CD4-positive, alpha-beta T cell treated with Interleukin-12 subunit alpha and Interleukin-12 subunit beta, for 1 hour (primary cell): ENCODE results near the gene NLGN4Y.

ENCODE experiments used
- DNase-seq: peaks from one replicate; pipeline ENCODE4 v3.0.0-alpha.2; 2020

NLGN4Y gene

DNA sequence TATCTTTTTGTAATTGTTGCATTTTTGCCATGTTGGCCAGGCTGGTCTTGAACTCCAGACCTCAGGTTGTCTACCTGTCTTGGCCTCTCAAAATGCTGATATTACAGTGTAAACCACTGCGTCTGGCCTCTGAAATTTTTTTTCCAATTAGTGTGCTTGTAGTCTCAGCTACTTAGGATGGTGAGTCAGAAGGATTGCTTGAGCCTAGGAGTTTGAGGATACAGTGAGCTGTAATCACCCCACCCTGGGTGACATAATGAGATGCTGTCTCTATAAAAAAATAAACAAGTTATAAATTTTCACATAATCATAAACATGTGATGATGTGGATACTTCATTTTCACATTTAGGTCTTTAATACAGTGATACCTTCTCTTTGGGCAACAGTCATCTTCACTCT is 154.9 kb downstream of the NLGN4Y start:
- no peak for DNase-seq

DNA sequence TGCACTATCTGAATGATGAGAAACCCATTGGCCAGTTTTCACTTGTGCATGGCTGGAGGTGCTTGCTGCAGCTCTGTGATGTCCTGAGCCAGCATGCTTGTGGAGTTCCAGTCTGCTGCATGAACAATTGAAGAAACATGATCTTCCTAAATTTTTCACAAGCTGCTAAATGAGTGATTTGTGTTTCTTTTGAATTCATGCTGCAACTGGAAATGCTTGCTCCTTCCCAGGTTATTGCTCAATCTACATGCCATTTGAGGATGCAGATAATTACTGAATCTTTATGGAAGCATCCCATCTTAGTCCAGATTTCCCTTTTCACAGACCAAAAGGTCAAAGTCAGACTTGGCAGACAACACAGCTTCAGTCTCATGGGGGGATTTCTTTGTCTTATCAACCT is 170.2 kb downstream of the NLGN4Y start:
- no peak for DNase-seq

DNA sequence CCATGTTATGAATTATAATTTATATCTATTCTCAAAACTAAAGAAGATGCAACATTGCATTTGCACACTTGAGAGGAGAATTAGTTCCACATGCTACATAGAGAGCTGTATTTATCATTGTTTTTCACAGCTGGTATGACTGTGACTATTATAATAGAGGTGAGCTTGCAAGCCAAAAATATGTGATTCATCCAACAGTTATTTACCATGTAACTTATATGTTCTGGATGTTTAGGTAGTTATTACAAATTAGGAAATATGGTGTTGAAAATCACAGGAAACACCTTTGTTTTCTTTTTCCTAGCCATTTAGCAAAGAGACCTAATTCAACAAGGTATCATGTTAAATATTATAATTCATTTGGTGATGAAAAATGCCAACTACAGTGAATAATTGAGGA is 183.8 kb downstream of the NLGN4Y start:
- no peak for DNase-seq

DNA sequence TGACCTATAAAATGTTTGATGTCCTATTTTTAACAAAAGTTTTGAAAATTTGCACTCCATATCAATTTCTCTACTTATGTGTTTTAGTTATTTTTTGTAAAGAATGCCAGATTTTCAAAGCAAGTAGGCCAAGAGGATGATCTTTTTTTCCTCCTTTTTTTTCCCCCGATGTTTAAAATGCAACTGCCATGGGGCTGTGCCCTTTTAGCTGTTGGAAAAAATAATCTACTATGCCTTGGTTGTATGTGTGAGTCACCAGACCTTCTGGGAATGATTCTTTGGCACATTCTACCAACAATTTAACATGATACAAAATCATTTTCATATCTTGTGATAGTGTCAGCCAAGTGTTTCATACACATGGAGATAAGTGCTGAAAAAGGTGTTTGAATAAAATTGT is 217.3 kb downstream of the NLGN4Y start:
- DNase-seq = no peak

DNA sequence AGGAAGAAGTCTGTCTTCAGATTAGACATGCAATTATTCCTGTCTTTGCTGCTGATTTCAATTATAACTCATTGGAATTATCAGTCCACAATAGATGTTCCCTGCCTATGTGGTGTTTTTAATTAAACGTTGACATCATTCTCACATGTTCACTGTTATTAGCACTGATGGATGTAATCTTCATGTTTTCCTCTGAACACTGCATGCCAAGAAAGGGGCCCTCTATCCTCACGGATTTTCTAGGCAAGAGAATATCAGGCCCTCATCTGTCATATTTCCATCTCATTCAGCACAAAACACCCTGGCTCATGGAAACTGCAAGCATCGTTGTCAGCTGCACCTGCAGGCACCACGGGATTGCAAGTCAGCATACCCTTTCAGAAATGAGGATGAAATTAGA is 224.0 kb downstream of the NLGN4Y start:
- DNase-seq = no peak

DNA sequence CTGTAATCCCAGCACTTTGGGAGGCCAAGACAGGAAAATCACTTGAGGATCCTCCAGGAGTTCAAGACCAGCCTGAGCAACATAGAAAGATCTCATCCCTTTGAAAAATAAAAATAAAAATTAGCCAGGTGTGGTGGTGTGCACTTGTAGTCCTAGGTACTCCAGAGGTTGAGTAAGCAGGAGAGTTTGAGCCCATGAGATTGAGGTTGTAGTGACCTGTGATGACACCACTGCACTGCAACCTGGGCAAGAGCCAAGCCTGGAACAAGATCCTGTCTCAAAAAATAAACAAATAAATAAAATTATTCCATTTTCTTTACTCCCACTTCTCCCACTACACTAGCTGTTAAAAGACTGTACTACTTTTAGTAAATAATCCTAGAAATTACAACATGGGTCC is 231.2 kb downstream of the NLGN4Y start:
- no peak for DNase-seq

DNA sequence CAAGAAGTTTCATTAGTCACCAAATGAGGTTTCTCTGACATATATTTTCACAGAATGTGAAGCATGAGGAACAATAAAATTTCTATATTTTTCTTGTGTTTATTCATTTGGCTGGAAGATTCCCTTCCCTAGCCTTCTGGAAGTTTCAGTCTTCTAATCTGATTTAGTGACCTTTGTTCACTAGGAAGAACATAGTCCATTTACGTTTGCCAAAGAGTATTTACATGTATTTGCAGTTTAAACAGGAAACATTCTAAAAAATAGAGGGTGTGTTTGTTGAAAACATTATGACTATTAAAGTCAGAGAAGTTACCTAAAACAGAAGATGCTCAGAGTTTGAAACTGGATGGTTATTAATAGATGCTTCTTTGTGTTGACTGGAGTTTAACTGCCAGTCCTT is 238.6 kb downstream of the NLGN4Y start:
- DNase-seq = no peak

DNA sequence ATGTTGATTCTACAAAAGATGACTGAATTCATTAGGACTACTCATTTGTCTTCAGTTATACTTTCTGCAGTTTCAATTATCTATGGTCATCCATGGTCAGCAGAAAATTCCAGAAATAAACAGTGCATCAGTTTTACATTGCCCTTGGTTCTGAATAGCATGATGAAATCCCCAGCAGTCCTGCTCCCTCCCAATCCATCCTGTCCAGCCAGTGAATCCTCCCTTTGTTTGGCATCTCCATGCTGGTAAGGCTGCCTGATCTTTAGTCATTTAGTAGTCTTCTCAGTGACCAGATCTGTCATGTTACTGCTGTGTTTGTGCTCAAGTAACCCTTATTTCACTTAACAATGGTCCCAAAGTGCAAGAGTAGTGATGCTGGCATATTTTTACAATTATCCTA is 239.3 kb downstream of the NLGN4Y start:
- DNase-seq = no peak

DNA sequence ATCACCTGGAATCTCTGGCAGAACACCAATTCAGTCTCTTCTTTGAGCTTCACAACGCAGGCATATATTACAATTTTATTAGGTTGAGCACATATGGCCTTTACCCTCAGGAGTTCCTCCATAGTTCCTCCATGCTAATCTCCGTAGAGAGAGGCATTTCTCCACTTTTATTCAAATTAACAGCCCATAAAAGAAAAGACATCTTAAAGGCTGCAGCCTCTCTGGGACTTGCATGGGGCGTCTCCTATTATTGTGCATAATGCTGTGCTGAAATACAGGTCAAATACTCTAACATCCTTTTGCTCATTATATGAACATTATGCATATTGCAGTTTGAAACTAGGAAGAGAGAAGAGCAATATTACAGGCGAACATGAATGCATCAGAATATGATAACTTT is 253.9 kb downstream of the NLGN4Y start:
- no peak for DNase-seq

DNA sequence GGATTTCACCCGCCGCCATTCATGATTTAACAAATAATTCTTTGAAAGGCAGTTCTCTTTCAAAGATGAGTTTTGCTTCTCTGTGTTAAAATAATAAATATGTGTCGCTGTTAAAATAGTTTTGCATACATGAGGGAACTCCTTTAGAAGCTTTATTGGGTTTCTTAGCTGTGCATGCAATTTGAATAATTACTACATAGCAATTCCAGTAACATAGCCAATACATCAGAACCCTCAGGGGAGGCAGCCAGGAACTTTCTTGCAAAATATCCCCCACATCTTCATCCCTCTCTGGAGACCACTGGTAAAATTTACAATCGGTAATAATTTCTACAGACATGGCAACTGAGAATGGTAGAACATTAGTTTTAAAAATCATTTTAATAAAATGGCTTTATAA is 268.8 kb downstream of the NLGN4Y start:
- DNase-seq = no peak

DNA sequence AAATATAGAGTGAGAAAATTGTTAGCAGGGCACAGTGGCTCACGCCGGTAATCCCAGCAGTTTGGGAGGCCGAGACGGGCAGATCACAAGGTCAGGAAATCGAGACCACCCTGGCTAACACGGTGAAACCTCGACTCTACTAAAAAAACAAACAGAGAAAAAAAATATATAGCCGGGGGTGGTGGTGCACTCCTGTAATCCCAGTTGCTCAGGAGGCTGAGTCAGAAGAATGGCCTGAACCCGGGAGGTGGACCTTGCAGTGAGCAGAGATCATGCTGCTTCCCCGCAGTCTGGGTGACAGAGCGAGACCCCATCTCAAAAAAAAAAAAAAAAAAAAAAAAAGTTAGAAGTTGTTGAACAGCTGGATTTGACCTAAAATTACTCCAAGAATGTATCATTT is 269.3 kb downstream of the NLGN4Y start:
- no peak for DNase-seq

DNA sequence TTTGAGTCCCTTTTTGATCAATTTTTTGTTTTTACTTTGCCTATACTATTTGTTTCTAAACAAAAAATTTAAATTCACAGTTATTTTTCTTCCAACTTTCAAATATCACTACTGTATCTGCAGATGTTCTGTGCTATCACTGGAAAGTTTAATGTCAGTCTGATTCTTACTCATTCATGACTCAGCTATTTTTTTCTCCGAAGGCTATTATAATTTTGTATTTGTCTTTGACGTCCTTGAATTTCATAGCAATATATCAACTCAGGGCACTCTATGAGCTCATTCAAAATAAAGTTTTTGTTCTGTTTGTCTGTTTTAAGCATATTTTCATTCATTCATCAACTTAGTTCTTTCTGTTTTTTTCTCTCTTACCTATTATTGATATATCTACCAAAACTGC is 273.7 kb downstream of the NLGN4Y start:
- DNase-seq = no peak

DNA sequence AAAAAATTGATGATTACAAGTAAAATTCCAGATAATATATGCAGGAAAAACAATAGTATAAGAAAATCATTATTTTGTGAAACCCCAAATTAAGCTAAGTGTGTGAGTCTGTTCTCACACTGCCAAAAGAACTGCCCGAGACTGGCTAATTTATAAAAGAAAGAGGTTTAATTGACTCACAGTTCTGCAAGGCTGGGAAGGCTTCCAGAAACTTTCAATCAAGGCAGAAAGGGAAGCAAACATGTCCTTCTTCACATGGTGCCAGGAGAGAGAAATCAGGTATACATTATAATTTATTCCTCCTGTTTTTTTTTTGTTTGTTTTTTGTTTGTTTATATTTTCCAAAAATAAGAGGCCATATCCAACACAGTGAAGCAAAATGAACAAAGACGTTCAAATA is 276.8 kb downstream of the NLGN4Y start:
- no peak for DNase-seq

DNA sequence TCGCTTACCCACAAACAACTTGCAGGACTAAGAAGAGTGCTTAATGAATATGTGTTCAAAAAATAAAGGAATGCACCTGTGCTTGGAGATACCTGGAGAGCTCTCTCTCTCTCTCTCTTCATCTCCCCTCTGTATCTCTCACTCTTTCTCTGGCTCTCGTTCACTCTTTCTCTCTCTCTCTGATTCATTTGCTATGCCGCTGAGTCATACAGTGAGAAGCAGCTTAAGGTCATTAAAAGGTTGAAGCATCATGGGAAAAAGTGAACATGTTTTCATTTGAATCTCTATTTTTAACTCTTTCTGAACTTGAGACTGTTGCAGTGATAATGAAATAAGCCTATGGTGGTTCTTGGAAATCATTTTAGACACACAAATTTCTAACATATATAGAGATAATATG is 277.8 kb downstream of the NLGN4Y start:
- no peak for DNase-seq

DNA sequence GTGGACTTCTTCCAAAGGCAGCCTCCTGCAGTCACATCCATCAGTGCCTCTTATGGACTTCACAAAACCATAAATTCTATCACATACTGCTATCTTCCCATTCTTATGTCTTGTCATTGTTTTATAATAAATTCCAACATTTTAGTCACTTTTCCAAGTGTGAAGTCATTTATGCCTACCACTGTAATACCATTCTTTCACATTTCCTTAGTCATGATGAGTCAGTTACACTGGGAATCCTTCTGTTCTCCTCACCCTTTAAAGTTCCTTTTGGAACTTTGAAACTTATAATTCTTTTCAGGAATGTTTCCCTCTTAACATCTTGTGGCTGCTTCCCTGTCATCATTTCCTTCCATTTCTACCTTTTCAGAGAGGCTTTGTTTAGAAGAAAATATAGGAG is 279.7 kb downstream of the NLGN4Y start:
- DNase-seq = no peak

DNA sequence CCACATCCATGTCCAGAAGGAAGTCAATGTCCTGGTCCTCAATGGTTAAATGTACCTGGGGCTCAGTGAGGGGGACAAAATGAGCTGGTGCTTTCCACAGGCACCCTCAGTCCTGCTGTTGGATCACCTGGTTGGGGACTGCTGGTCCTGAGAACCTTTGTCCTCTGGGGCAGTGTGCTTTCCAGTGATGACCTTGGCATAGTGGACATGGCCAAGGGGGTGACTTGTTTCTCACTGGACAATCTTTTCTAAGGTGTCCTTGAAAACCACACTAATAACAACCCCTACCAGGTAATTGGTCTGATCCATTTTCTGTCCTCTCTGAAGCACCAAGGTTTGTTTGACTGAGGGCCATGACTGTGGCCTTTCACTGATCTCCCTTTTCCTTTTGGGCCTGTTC is 294.1 kb downstream of the NLGN4Y start:
- DNase-seq = no peak

DNA sequence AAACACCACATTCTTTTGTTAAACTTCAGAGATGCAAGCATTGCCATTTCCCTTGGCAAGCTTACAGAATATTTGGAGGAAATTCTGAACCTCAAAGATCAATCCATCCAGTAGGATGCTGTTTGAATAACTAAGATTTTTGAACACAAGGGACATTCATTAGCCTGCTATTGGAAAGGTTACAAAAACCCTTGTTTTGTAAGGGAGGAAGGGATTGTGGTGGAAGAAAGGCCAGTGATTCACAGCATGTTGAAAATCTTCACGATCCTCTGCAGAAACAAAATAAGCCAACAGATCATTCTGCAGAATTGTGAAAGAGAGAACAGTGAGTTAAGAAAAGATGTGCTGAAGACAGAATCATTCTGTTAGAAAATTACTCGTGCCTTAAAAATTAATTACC is 297.9 kb downstream of the NLGN4Y start:
- DNase-seq = no peak

DNA sequence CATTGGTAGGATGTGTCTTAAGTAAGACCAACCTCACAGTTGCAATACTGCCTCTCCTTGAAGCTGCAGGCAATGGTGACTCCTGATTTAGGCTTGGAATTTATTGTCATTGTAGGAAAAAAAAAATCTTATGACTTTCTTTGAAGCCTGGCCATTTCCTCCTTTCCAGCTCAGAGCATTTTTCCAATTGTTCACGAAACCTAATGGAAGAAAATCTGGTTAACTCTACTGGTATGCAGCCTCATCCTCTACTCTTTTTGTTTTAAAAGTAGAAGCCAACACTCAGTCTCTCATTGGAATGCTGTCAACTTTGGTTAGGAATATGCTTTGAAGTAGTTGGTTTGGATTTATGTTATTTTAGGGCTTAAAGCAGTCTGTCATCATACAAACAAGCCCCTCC is 298.6 kb downstream of the NLGN4Y start:
- DNase-seq = no peak

DNA sequence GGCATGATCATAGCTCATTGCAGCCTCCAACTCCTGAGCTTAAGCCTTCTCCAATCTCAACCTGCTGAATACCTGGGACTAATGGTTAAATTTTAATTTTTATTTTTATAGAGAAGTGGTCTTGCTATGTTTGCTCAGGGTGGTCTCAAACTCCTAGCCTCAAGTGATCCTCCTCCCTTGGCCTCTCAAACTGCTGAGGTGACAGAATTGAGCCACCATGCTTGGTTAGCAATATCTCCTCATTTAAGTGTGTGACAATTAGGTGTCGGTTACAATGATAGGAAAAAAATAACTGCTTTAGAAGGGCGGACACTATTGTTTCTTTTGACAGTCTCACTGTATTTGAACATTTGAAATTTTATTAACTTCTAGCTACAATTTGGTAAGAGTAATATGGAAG is 300.3 kb downstream of the NLGN4Y start:
- no peak for DNase-seq

DNA sequence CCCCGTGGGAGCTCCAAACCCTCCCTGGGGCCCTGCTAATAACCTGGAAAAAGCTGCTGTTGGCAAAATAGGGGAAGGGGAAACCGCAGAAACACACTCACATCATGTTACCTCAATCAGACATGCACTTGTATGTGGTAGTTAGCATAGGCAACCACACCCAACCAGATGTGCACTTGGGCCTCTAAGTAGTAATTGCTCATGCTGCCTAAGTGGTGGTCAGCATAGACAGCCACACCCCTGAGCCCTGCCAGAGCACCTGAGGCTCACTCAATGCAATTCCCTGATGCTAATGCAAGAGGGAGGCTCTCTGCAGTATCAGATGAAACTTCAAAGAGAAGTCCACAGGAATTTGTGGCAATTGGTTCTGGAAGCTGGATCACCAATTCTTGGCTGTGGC is 301.4 kb downstream of the NLGN4Y start:
- no peak for DNase-seq

DNA sequence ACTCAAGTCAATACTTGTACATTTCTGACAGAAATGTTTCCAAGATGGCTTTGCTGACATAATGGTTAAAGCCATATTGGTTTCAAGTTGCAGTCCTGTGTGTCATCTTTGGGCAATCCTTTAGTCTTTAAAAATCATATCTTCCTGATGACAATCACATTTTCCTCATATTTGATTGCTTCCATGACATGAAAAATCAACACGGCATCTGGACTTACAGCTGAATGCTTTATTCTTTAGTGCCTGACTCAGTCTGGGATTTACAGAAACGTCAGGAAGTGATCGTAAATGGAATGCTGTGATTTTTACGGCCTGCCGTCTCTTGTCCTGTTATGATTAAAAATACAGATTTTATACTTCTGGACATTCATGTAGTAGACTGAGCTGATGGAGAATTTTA is 304.2 kb downstream of the NLGN4Y start:
- no peak for DNase-seq

DNA sequence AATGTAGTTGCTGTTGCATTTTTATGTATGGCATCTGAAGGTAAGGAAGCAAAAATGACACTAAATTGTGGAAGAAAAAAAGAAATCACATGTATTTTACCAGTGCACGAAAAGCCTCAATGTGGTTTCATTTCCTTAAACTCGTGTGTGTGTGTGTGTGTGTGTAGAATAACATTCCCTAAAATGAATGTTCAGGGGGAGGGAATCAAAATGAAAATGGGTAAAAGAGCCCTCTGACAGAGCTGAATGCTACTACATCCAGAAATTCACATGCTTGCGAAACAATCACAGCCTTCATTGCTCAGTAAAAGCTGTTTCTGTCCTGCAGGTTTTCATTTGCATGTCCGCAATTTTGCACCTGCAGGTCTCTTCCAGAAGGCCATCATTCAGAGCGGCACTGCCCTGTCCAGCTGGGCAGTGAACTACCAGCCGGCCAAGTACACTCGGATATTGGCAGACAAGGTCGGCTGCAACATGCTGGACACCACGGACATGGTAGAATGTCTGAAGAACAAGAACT is 305.1 kb downstream of the NLGN4Y start:
- DNase-seq = no peak

DNA sequence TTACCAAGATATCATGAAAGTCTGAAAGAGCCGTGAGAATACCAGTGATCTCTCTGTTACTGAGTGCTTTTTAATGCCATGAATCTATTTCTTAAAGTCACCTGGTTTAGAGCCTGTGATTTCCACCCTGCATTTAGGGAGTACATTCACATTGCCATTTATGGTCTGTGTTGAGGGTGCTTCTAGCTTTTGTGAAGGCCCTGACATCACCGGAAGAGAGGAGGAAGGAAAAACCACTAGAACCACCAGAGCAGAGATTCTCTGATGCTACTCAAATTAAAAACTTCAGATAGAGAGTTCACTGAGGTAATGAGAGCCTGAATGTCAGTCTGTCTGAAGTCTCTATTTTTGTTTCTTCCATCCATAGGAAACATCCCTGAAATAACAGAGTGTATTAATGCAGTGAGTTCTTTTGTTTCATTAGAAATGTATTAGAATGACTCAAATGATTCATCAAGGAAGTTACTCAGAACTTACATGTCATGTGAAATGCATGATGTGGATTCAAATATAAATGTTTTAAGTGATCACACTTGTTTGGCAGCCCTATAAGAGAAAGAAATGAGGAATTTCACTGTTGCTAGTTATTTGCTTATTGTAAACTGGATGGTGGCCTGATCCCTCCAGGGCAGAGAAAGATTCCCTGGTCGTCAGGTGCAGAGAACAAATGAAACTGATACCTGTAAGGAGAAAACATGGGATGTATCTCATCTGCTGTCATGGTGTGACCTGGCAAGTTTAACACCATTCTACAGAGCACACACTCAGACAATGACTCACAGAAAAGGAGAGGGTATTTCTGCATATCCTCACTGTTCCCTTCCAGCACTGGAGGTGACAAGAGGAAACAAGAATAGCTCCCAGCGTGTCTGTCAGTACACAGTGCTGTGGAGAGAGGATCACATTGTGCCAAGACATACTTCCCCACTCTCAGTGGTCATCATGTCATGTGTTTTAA is 310.1 kb downstream of the NLGN4Y start:
- DNase-seq = peak; percentile 6

DNA sequence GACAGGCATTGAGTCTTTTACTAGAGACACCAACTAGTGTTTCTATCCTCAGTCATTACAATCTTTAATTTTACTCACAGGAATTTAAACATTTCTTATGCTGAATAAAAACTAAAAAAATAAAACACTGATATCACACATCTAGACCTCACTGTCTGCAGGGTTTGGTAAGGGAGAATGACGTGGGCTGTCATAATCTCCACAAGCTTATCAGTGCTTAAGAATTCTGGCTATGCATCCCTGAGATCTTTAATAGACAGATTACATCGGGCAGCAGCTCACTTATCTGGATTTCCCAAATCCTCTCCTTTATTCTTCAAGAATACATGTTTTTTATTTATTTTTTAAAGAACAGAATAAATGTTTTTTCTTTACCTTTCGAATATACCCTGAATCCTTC is 313.1 kb downstream of the NLGN4Y start:
- no peak for DNase-seq

DNA sequence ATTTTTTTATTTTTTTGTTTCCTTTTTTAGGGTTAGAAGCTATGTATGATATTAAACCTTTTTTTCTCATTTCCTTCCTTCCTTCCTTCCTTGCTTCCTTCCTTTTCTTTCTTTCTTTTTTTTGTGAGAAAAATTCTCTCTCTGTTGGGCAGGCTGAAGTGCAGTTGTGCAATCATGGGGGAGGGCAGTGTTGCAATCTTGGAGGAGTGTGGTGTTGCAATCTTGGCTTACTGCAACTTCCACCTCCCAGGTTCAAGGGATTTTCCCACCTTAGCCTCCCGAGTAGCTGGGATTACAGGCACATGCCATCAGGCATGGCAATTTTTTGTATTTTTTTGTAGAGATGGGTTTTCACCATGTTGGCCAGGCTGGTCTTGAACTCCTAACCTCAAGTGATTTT is 326.4 kb downstream of the NLGN4Y start:
- no peak for DNase-seq
